Skeletal muscle satellite cell (primary cell): ENCODE data around the gene UCK2.

Source experiments
- H3K27me3 ChIP-seq: 2 replicates; pipeline ENCODE4 v1.7.0; 2013; ENCODE audit warnings: low read length; ENCODE audit not compliant: control insufficient read depth, insufficient read depth
- H3K36me3 ChIP-seq: 2 replicates; pipeline ENCODE4 v1.7.0; 2013; ENCODE audit warnings: mild to moderate bottlenecking, control low read depth, low read length; ENCODE audit not compliant: insufficient read depth
- H3K4me1 ChIP-seq: 2 replicates; pipeline ENCODE4 v1.7.0; 2013; ENCODE audit warnings: low read length; ENCODE audit not compliant: control insufficient read depth, insufficient read depth
- H3K4me2 ChIP-seq: 2 replicates; pipeline ENCODE4 v1.7.0; 2013; ENCODE audit warnings: mild to moderate bottlenecking, low read length
- H3K4me3 ChIP-seq: 2 replicates; pipeline ENCODE4 v1.7.0; 2013; ENCODE audit warnings: low read length
- H3K9ac ChIP-seq: 2 replicates; pipeline ENCODE4 v1.7.0; 2013; ENCODE audit warnings: mild to moderate bottlenecking, low read depth, low read length, moderate library complexity
- H3K9me3 ChIP-seq: replicated peaks from 2 replicates; pipeline ENCODE4 v1.7.0; 2013; ENCODE audit warnings: mild to moderate bottlenecking, control low read depth, low read length

Gene UCK2

DNA sequence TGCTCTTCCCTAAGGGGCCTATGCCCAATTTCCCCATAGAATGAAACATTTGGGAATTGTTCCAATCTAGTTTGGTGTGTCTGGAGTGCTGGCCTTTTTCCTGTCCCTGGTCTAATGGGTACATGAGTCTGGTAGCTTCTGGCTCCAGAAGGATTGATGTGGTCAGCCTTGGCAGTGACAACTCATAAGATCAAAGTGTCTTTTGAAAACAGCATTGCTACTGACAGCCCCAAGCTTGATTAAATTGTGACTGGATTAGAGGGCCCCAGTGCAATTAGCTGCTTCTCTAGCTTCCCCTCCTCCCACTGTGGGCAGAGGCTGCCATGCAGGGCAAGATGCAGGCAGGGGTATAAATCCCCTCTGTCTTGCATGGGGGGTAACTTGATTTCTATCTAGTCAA is 130.9 kb downstream of the UCK2 start:
- Histone ChIP-seq H3K36me3 (no peaks in the 10 kb centered on the region), H3K4me3 (no peak overlapping the region), H3K9ac (no peak overlapping the region), H3K4me1 (peaks cover 4% of the 10 kb centered on the region), H3K4me2 (no peak overlapping the region), H3K27me3 (no peaks in the 10 kb centered on the region), H3K9me3 (no peaks in the 10 kb centered on the region)

DNA sequence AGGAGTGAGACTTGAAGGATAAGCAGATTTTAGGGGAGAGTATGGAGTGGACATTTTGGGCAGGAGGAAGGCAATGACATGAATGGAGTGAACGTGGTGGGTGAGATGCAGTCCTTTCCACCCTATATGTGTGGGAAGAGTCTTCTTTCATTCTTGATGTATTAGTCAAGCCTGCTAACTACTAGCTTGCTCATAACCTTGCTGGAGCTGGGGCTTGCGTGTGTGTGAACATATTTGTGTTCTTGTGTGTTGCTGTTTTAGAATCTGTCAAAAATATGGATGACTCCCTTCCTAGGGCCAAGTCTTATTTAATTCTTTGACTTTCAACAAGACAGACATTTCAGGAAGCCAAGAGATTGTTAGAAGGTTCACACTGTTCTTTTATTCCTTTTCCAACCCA is 132.7 kb downstream of the UCK2 start:
- Histone ChIP-seq H3K36me3 (no peaks in the 10 kb centered on the region), H3K9me3 (no peaks in the 10 kb centered on the region), H3K9ac (no peak overlapping the region), H3K27me3 (no peaks in the 10 kb centered on the region), H3K4me3 (no peak overlapping the region), H3K4me1 (peaks cover 4% of the 10 kb centered on the region), H3K4me2 (no peak overlapping the region)

- H3K36me3 ChIP-seq: no peaks in the 10 kb centered on the region
- H3K27me3 ChIP-seq: no peaks in the 10 kb centered on the region
- H3K4me3 ChIP-seq: no peak overlapping the region
- H3K4me1 ChIP-seq: no peaks in the 10 kb centered on the region
- no peak overlapping the region for H3K4me2 ChIP-seq
- H3K9me3 ChIP-seq: no peaks in the 10 kb centered on the region
- H3K9ac ChIP-seq: no peak overlapping the region
Observed at GRCh38 chr1:165960881-165961280, 133.5 kb downstream of the UCK2 start.
